Keratinocyte (primary cell): ENCODE measurements around the gene TAS1R2. TPM values are rescaled to one million over a fixed set of nuclear protein-coding genes. Genes with fewer than 3 reads are reported as not detected.

Experiments used
- DNase-seq: peaks from one replicate; pipeline ENCODE4 v3.0.0-alpha.2; 2011; ENCODE audit warnings: low read depth, missing footprints, low spot score
- FAIRE-seq: peaks from 2 replicates; lab custom pipeline; 2011; peaks lifted over from hg19 to GRCh38; lab: Jason Lieb, UNC
- H2AFZ ChIP-seq: 2 replicates; pipeline ENCODE4 v1.6.0; 2012; ENCODE audit warnings: low read length, control low read depth, inconsistent platforms; ENCODE audit not compliant: control insufficient read depth
- H3K27ac ChIP-seq: 2 replicates; pipeline ENCODE4 v1.5.1; 2011; ENCODE audit warnings: low read length; ENCODE audit not compliant: control insufficient read depth, insufficient read depth
- H3K27me3 ChIP-seq: 3 replicates; pipeline ENCODE4 v1.6.0; 2011; ENCODE audit warnings: low read length; ENCODE audit not compliant: control insufficient read depth, insufficient read depth; ENCODE audit errors: extremely low read depth
- H3K36me3 ChIP-seq, 2 experiments: 2 replicates in 1 of 2; 3 replicates in 1 of 2; pipeline ENCODE4 v1.5.1; 2011; ENCODE audit warnings: low read length in 2 of 2, mild to moderate bottlenecking in 1 of 2; ENCODE audit not compliant: control insufficient read depth in 2 of 2, insufficient read depth in 2 of 2; ENCODE audit errors: extremely low read depth in 1 of 2
- H3K4me1 ChIP-seq: 3 replicates; pipeline ENCODE4 v1.5.1; 2011; ENCODE audit warnings: low read length; ENCODE audit not compliant: control insufficient read depth, insufficient read depth; ENCODE audit errors: extremely low read depth
- H3K4me2 ChIP-seq: 3 replicates; pipeline ENCODE4 v1.6.0; 2011; ENCODE audit warnings: low read depth, low read length; ENCODE audit not compliant: control insufficient read depth, insufficient read depth; ENCODE audit errors: extremely low read depth
- H3K4me3 ChIP-seq, 3 experiments: fragments of 200-600 bp in 1 of 3; sonication (generic) in 1 of 3; 2 replicates in 2 of 3; 3 replicates in 1 of 3; pipeline ENCODE4 v1.5.1; 2011 to 2016; ENCODE audit warnings: low read length in 3 of 3, mild to moderate bottlenecking in 3 of 3, control low read depth in 2 of 3, inconsistent platforms in 1 of 3, low read depth in 1 of 3, mixed read lengths in 1 of 3, mixed run types in 1 of 3, moderate library complexity in 1 of 3; ENCODE audit not compliant: control insufficient read depth in 2 of 3, insufficient read depth in 2 of 3; ENCODE audit errors: extremely low read depth in 1 of 3
- H3K79me2 ChIP-seq: 2 replicates; pipeline ENCODE4 v1.6.0; 2012; ENCODE audit warnings: low read length; ENCODE audit not compliant: control insufficient read depth, insufficient read depth
- H3K9ac ChIP-seq: 3 replicates; pipeline ENCODE4 v1.6.0; 2011; ENCODE audit warnings: low read length; ENCODE audit not compliant: control insufficient read depth, insufficient read depth; ENCODE audit errors: extremely low read depth
- H3K9me1 ChIP-seq: 3 replicates; pipeline ENCODE4 v1.6.0; 2011; ENCODE audit warnings: low read length; ENCODE audit not compliant: control insufficient read depth, insufficient read depth; ENCODE audit errors: extremely low read depth
- H3K9me3 ChIP-seq: 2 replicates; pipeline ENCODE4 v1.5.1; 2012; ENCODE audit warnings: low read depth, low read length; ENCODE audit not compliant: control insufficient read depth
- H4K20me1 ChIP-seq: 3 replicates; pipeline ENCODE4 v1.6.0; 2011; ENCODE audit warnings: low read length; ENCODE audit not compliant: control insufficient read depth, insufficient read depth; ENCODE audit errors: extremely low read depth
- CTCF ChIP-seq, 3 experiments: IDR thresholded peaks in 1 of 3; conservative IDR thresholded peaks in 1 of 3; optimal IDR thresholded peaks in 1 of 3; 2 replicates in 2 of 3; 3 replicates in 1 of 3; pipeline versions ENCODE3 to v1.5.1; 2011; ENCODE audit warnings: low read length in 3 of 3, mild to moderate bottlenecking in 3 of 3, moderate library complexity in 2 of 3, control low read depth in 1 of 3, inconsistent platforms in 1 of 3; ENCODE audit not compliant: insufficient read depth in 2 of 3; ENCODE audit errors: extremely low read depth in 1 of 3
- EZH2 ChIP-seq: IDR thresholded peaks from one replicate; pipeline ENCODE4 v1.6.1; 2012; ENCODE audit warnings: inconsistent platforms, mild to moderate bottlenecking, low read length, moderate library complexity
- dilution Hi-C: fragments of 300-500 bp; cut with MboI; formaldehyde crosslinking; loops from one replicate; pipeline ENCODE4 v1.7.0; 2020; ENCODE audit warnings: low sequenced_read_pairs; ENCODE audit not compliant: extremely low pct_ligation_motif_present
- polyA plus RNA-seq, 5 experiments: library from polyadenylated mRNA; depleted of rRNA in 3 of 5; stranded (reverse) in 3 of 5; stranded (forward) in 1 of 5; unstranded in 1 of 5; fragments of >200 nt; gene quantifications; 1 replicate in 1 of 5; 2 replicates in 3 of 5; 3 replicates in 1 of 5; pipeline versions ENCODE4 v1.2.1 to v1.2.3, GENCODE V29; 2011 to 2012; ENCODE audit warnings: missing spikeins in 2 of 5, low read depth in 1 of 5, low replicate concordance in 1 of 5

The TAS1R2 gene
- polyA plus RNA-seq, 1 donor (not counting 4 experiments of a cell fraction or from before 2014, with no cell fraction given): not detected

- H3K4me2 ChIP-seq: no peak overlapping the region
- dilution Hi-C loops: no loop called here
- peaks cover 11% of the 10 kb centered on the region for H3K27me3 ChIP-seq
- no peak overlapping the region for H3K4me3 ChIP-seq
- no peaks in the 10 kb centered on the region for H3K36me3 ChIP-seq
- no peaks in the 10 kb centered on the region for H3K9me3 ChIP-seq
- no peak overlapping the region for H3K27ac ChIP-seq
- TF ChIP-seq CTCF (optimal IDR thresholded peaks at IDR 0.05 in 1 of 3, IDR thresholded peaks at IDR 0.05 in 1 of 3, conservative IDR thresholded peaks at IDR 0.05 in 1 of 3; ENCODE audit: extremely low read depth in 1 of 3, insufficient read depth in 2 of 3, low read length in 3 of 3): no peak
- H4K20me1 ChIP-seq: no peaks in the 10 kb centered on the region
- DNase-seq (no peak), FAIRE-seq (no peak)
- no peaks in the 10 kb centered on the region for H3K4me1 ChIP-seq
- H3K9me1 ChIP-seq: no peaks in the 10 kb centered on the region
- H2AFZ ChIP-seq: no peak overlapping the region
- no peaks in the 10 kb centered on the region for H3K79me2 ChIP-seq
- H3K9ac ChIP-seq: no peak overlapping the region
These were observed 47.0 kb downstream of the TAS1R2 start for GRCh38 chr1:18812453-18812939.

- no peak for TF ChIP-seq CTCF (optimal IDR thresholded peaks at IDR 0.05 in 1 of 3, IDR thresholded peaks at IDR 0.05 in 1 of 3, conservative IDR thresholded peaks at IDR 0.05 in 1 of 3; ENCODE audit: extremely low read depth in 1 of 3, insufficient read depth in 2 of 3, low read length in 3 of 3)
- no peak for TF ChIP-seq EZH2
These were observed 47.6 kb downstream of the TAS1R2 start for GRCh38 chr1:18811733-18812452.

More at GRCh38 chr1:18811733-18812452, 47.6 kb downstream of the TAS1R2 start:
- no peak overlapping the region for H3K4me2 ChIP-seq
- no peaks in the 10 kb centered on the region for H3K36me3 ChIP-seq
- H3K9me1 ChIP-seq: no peaks in the 10 kb centered on the region
- H4K20me1 ChIP-seq: no peaks in the 10 kb centered on the region
- H3K9me3 ChIP-seq: no peaks in the 10 kb centered on the region
- H3K27me3 ChIP-seq: peaks cover 9% of the 10 kb centered on the region
- no peak overlapping the region for H2AFZ ChIP-seq
- no peak overlapping the region for H3K27ac ChIP-seq
- no peak overlapping the region for H3K9ac ChIP-seq
- no peaks in the 10 kb centered on the region for H3K79me2 ChIP-seq
- no peak overlapping the region for H3K4me3 ChIP-seq
- H3K4me1 ChIP-seq: no peaks in the 10 kb centered on the region
- no peak for DNase-seq
- dilution Hi-C loops: no loop called here
- no peak for FAIRE-seq
